Stimulated activated CD8-positive, alpha-beta memory T cell treated with anti-CD3 and anti-CD28 coated beads, Interleukin-7, amount 100 ng/mL, for 4 hours (primary cell): Measurements from ENCODE around the gene KIFAP3.
"Not testable (repeated sequence)": the region's sequence is repeated elsewhere in the genome, so short reads cannot be mapped to it uniquely, and the experiment has no call there.

Experiments
- DNase-seq, 2 donors: peaks; one replicate each; pipeline ENCODE4 v3.0.0-alpha.2; 2020; ENCODE audit warnings: low read depth in 2 of 2

The KIFAP3 gene

DNA sequence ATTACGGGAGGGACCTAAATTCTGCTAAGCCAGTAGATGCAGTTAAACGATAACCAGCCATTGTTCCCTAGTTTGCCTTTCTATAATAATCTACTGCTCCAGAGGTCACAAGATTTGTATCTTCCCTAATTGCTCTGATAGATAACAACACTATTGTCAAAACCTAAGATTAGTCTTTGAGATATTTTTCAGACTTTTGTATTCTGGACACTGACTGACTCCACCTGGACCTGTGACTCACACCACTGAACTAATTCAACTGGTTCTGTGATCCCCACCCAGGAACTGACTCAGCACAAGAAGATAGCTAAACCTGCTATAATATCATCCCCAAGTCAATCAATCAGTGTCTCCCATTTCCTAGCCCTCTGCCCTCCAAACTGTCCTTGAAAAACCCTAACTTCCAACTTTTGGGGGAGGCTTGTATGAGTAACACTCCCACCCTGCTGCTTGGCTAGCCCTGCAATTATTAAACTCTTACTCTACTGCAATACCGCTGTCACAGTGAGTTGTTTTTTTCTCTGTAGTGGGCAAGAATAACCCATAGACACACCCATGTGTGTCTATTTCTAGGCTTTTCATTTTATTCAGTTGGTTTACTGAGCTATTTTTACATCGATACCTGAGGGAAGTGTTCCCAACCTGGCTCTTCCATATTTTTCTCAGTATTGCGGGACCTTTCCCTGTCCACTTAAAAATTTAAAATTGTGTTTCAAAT, 11.2 kb downstream of the KIFAP3 start:
- DNase-seq = no peak

DNA sequence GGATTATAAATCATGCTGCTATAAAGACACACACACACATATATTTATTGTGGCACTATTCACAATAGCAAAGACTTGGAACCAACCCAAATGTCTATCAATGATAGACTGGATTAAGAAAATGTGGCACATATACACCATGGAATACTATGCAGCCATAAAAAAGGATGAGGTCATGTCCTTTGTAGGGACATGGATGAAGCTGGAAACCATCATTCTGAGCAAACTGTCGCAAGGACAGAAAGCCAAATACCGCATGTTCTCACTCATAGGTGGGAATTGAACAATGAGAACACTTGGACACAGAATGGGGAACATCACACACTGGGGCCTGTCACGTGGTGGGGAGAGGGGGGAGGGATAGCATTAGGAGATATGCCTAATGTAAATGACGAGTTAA, 12.8 kb downstream of the KIFAP3 start:
- not testable (repeated sequence) for DNase-seq

DNA sequence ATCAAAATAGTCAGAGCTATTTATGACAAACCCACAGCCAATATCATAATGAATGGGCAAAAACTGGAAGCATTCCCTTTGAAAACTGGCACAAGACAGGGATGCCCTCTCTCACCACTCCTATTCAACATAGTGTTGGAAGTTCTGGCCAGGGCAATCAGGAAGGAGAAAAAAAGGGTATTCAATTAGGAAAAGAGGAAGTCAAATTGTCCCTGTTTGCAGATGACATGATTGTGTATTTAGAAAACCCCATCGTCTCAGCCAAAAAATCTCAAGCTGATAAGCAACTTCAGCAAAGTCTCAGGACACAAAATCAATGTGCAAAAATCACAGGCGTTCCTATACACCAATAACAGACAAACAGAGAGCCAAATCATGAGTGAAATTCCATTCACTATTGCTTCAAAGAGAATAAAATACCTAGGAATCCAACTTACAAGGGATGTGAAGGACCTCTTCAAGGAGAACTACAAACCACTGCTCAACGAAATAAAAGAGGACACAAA, 14.4 kb downstream of the KIFAP3 start:
- not testable (repeated sequence) for DNase-seq

DNA sequence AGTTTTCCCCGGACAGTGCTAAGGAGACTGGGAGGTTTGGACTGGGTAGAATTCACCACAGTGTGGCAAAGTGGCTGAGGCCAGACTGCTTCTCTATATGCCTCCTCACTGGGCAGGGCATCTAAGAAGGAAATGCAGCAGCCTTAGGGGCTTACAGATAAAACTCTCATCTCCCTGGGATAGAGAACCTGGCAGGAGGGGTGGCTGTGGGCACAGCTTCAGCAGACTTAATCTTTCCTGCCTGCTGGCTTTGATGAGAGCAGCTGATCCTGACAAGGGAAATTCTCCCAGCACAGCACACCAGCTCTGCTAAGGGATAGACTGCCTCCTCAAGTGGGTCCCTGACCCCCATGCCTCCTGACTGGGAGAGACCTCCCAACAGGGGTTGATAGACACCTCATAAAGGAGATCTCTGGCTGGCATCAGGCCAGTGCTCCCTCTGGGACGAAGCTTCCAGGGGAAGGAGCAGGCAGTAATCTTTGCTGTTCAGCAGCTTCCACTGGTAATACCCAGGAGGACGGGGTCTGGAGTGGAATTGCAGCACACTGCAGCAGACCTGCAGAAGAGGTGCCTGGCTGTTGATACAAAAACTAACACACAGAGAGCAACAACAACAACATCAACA, 25.2 kb downstream of the KIFAP3 start:
- DNase-seq = no peak

DNA sequence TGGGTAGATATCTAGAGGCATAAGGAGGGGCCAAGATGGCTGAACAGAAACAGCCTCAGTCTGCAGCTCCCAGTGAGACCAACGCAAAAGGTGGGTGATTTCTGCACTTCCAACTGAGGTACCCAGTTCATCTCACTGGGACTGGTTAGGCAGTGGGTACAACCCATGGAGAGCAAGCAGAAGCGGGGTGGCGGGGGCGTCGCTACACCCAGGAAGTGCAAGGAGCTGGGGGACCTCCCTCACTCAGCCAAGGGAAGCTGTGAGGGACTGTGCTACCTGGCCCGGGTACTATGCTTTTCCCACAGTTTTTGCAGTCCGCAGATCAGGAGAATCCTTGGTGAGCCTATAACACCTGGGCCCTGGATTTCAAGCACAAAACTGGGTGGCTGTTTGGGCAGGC, 26.0 kb downstream of the KIFAP3 start:
- no peak for DNase-seq

DNA sequence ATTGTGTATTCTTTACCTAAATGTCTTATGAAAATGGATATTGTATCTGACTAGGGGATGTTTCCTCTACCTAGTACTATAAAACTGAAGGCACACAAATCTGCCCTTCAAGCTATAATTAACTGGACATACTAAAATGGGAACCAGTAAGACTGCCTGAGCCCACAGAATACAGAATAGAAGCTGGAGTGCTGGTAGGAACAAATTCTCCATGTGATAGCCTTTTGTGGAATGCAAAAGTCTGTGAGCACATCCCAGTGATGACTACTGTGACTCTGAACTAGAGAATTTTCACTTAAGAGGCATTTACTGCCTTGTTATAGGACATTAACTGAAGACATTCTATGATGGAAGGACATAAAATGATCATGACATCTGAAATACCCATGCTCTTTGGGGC, 30.3 kb downstream of the KIFAP3 start:
- DNase-seq = no peak

DNA sequence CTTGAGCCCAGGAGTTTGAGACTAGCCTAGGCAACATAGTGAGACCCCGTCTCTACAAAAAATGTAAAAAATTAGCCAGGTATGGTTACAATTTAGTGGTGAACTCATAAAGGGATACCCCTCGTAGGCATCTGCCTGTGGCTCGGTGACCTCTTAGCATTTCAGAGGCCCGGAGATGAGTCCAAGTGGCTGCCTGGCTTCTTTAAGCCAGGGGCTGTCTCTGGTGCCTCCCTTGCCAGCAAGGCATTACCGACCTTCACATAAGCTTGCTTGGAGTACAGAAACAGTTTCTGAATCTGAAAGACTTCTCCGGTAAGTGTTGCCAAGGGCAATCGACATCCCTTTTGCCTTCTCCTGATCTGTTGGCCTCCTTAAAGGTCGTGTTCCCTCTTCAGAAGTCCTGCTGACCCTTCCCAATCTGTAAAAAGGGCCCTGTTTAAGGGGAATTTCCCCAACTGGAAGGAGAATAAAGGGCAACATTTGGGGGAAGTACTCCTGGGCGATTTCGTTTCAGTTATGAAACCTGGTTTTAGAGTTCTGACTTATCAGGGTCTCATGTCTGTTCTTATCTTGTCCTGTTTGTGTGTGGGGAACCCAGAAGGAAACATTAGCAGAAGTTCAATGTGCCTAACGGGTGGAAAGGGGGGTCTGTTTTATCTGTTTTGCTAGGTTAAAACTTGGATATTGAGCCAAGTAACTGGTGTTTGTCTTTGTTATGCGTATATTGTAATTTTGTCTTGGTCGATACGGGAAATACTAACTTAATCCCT, 32.9 kb downstream of the KIFAP3 start:
- DNase-seq = no peak

DNA sequence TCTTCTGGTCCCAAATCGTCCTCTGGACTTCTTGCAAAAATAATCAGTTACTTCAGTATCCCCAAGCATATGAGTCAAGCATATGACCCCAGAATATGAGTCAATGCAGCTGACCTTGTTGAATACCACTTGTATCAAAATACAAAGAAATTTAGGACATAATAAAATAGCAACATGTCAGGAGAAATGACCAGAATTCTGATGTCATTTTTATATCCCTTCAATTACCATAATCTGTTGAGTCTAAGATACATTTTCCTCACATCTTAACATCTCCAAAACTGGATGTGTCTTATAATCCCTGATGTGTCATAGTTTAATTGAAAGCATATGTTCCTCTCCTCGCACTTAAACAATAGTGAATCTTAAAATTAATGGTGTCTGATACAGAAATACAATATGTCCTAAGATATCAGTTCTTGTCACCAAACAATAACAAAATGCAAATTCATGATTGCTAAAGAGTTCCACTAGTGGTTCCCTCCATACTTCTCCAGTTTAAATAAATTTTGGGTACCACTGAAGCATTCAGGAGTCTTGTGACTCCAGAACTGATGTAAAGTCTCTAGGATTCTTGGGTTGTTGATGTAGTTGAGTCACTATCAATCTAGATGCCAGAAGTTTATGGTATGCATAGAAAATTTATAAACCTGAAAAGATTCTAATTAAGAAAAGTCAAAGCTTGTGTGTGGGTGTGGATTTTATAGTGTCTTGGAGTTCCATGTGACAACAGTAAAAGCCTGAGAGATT, 41.8 kb downstream of the KIFAP3 start:
- DNase-seq = no peak

DNA sequence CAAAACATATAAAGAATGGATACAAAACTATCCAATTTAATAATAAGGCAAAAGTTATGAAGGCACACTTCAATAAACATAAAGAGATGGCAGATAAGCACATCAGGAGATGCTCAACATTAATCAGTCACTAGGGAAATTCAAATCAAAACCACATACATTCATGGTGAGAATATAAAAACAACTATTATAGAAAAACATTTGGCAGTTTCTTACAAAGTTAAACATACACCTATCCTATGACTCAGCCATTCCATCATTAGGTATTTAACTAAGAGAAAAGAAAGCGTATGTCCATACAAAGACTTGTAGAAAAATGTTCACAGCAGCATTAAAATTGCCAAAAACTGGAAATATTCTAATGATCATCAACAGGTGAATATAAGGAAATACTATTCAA, 44.3 kb downstream of the KIFAP3 start:
- DNase-seq = no peak

DNA sequence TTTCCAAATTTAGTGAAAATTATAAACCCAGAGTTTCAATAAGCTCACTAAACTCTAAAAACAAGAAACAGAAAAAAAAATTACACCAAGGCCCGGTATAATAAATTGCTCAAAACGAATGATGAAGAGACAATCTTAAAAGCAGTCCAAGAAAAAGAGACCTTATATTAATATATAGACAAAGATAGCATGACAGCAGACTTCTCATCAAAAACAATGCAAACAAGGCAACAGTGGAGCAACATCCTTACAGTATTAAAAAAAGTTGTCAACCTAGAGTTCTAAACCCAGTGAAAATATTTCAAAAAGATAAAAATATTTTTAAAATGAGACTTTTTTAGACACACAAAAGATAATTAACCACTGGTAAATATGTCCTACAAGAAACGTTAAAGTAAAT, 46.7 kb downstream of the KIFAP3 start:
- DNase-seq = no peak

DNA sequence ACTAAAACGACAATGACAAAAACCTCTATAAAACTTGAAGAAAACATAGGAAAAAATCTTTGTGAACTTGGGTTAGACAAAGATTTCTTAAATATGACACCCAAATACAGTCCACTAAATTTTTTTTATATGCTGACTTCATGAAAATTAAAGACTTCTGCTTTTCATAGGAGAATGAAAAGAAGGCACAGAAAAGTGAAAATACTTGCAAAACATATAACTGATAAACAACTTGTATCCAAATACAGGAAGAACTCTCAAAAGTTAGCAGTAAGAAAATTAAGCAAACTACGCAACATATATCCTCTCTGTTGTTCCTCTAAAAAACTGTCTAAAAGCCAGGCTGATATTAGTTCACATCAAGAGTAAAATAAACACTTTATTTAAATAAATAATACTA, 53.6 kb downstream of the KIFAP3 start:
- DNase-seq = no peak

DNA sequence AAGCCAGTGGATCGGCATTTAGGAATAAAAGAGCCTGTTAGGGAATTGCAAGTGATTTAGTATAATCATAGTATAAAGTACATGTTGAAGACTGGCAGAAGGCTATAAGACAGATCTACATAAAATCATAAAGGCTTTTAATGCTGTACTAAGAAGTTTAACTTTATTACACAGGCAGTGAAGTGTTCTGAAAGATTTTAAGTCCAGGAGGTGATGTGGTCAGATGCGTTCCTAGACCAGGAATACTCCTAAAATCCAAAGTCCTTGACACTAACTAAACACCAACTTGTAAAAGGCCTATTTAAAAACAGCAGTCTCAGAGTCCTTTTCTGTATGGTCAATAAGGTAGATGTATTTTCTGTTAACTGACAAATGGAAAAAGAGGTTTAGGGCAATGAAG, 57.0 kb downstream of the KIFAP3 start:
- no peak for DNase-seq

DNA sequence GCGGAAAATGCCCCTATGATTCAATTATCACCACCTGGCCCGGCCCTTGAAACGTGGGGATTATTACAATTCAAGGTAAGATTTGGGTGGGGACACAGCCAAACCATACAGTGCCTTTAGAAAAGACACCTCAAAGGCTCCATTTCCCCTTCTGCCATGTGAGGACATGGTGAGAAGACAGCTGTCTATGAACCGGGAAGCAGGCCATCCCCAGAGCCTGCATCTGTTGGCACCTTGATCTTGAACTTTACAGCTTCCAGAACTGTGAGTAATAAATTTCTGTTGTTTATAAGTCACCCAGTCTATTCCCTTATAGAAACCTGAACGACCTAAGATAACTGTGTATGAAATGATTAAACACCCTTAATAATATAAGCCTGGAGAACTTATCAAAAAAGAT, 61.6 kb downstream of the KIFAP3 start:
- no peak for DNase-seq

DNA sequence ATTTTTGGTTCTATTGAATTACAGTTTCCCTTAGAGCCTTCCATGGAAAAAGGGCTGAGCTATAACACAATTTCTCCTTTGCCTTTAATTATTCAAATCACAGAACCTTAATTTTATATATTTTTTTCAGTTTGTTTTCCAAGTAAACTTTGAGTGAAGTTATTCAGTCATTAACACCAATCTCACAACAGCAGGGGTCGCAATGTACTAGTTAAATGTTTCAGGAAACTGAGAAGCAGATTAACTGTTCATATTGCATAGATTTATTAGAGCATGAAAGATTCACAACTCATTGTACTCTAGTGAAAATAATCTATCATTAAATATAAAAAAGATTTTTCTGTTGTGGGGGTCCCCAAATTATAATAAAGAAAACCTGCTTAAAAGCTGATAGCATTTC, 64.1 kb downstream of the KIFAP3 start:
- no peak for DNase-seq

DNA sequence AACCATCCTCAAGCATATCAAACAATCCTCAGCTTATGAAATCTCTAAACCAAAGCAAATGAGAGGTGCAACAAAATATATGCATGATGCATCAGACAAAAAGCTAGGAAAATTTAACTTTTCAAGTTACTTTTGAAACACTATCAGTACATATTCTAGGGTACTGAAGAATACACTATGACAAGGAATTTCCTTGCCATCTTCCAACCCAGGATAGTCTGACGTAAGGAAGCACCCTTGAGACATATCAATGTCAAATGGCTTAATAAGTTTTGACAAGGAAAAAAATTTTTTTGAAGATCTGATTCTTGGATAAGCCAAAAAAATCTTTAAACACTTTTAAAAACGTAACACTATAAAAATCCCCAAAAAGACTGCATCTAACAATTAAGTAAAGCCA, 64.9 kb downstream of the KIFAP3 start:
- no peak for DNase-seq

DNA sequence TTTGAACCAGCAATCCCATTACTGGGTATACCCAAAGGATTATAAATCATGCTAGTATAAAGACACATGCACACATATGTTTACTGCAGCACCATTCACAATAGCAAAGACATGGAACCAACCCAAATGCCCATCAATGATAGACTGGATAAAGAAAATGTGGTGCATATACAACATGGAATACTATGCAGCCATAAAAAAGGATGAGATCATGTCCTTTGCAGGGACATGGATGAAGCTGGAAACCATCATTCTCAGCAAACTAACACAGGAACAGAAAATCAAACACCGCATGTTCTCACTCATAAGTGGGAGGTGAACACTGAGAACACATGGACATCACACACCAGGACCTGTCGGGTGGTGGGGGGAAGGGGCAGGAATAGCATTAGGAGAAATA, 65.8 kb downstream of the KIFAP3 start:
- DNase-seq = not testable (repeated sequence)

DNA sequence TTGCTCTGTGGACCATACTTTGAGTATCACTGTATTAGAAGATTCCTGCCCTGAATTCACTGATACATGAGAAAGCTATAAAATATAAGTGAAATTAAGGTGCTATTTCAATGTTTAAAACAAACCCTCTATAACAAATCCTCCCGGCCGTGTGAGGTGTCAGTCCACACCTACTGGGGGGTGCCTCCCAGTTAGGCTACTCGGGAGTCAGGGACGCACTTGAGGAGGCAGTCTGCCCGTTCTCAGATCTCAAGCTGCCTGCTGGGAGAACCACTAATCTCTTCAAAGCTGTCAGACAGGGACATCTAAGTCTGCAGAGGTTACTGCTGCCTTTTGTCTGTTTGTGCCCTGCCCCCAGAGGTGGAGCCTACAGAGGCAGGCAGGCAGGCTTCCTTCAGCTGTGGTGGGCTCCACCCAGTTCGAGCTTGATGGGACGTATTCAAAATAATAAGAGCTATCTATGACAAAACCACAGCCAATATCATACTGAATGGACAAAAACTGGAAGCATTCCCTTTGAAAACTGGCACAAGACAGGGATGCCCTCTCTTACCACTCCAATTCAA, 71.1 kb downstream of the KIFAP3 start:
- not testable (repeated sequence) for DNase-seq

DNA sequence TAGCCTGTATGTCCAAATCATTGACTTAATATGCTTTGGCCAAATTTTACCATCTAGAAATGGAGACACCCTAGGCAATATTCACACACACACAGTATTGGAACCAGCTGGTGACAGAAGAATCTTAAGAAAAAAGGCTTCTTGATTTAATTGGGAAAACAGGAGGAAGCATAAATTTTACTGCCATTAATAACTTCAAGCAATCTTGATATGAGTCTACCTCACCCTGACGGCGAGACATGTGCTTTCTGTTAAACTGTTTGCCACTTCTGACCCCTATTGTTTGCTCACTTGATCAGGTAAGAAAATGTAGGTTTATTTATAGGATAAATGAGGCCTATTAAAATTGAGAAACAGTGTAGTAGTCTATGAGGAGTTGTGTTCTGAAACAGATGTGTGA, 73.2 kb downstream of the KIFAP3 start:
- no peak for DNase-seq

DNA sequence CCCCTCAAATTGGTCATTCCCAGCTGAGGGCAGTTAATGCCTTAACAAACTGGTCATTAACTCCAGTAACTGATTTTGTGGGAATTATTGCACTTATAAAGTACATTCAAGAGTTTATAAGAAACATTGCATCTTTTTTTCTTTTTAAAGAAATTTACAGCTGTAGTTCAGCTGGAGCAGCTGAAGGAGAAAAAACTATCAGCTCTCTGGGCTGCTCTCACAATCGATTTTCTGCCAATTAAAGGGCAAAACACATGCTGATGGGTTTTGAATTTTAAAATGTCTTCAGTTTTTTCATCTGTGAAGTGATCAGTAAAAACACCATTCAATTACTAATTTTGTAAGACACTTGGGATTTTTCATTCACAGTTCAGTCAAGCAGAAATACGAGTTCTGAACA, 74.7 kb downstream of the KIFAP3 start:
- DNase-seq = no peak

DNA sequence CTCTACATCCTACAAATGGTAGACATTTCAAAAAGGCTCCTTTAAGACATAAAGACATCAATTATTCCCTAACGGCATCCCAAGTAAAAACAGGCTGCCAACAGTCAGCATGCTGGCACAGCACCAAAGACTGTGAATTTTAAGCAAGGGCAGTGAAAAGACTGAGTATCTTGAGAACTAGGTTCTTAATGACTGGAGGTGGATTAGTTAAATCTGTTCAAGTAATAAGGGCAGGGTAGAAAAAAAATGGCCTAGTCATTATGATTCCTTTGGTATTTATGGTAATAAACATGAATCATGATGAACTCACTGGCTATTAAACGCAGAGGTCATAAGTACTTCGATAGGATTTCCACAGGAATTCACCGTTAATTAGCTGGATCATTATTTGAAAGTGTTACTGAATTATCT, 75.2 kb downstream of the KIFAP3 start:
- DNase-seq = no peak

DNA sequence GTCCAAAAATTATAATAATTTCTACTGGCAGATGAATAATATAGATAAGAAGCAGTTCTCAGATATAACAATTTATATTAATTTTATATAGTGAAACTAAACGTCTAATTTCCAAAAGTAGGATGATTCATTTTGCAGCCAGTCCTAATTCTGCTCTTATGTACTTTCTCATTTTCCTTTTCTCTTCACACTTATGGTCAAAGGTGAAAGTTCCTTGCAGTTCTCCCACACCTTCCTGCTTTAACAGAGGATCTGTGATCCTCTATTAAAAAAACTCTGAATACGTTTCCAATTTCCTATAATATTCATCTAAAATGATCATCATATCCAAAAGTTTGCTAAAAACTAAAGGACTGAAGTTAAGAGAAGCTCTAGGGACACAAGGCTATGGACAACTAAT, 78.5 kb downstream of the KIFAP3 start:
- no peak for DNase-seq

DNA sequence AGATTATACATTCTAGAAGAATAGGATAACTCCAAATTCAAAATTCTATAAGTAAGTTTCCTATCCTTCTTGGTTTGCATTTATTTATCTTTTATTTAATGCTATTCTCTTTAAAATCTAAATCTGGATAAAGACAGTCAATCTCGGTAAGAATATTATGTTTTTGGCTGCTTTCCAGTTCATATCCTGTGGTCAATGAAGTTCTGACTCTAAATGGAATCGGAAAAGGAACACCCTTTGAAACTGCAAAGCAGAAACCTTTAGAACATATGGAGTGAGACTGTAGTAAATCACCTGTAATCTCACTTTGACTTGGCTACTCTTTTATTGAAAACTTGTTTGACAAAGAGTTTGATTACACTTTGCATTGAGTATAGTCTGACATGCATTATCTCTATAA, 85.2 kb downstream of the KIFAP3 start:
- DNase-seq = no peak
